ENCODE results near the gene TCF25.

The TCF25 gene

DNA sequence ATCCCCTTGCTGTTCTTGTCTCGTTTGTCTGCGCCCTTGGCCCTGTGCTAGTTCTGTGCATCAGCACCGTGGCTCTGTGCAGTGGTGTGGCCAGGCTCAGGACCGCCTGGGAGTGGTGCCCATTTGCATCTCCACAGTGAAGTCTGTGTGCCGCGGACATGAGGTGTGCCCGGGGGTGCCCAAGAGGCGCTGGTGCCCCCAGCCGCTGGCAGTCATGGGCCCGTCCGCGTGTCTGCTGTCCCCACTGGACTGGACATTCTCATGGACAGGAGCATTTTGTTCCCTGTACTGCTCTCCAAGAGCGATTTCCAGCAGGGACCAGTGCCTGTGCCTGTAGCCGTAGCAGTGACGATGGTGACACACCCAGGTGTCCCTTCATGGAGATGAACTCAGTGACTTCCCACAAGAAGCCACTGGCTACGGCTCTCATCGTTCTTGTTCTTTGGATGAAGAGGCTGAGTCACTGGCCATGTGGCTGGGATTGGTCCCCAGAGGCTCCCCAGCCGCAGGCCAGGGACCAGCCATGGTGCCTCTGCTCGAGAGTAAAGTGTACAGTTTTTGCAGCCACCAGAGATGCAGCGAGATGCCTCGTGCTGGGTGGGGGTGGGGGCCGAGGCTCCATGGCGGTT is 32.2 kb downstream of the TCF25 start:
- DNase-seq (ENCODE audit: insufficient read length) = no peak
- TF ChIP-seq POLR2A (IDR thresholded peaks at IDR 0.05; ENCODE audit: low read depth, low read length) (no peak), POLR2AphosphoS5 (IDR thresholded peaks at IDR 0.05; ENCODE audit: low read depth, low read length) (no peak)
- FAIRE-seq = no peak

DNA sequence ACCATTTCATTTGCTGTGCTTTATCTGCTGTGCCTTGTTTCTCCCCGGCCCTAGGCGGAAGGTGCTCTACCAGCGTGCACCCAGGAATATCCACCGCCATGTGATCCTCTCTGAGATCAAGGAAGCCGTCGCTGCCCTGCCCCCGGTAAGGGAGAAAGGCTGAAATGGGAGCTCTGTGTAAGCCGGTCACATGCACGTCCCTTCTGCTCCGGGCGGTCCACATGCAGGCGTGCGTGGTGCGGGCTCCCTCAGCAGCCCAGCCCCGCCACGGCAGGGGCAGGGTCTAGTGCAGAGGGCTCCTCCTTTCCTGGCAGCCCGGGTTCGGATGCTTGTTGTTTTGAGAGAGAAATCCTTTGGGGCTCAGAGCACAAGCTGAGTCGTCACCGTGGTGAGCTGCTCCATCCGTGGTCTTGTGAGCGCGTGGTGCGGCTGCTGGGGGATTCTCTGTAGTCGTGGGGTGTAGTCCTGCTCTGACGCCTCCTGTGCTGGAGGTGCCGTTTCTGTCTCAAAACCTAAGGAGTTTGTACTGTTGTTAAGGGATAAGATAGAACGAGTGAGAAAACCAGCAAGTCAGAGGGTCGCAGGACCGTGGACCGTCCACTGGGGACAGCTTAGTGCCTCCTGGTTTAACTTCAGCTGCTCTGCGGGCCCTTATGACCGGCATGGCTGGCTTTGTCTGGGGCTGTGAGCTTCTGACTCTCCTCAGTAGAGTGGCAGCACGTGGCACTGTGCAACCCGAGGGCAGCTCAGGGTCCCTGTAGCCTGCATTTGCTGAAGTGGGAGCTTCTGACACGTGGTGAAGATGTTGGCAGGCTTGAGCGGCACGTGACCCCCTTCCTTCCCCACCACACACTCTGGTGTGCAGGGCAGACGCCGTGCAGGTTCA is 33.0 kb downstream of the TCF25 start:
- no peak for TF ChIP-seq TAF1 (IDR thresholded peaks at IDR 0.05; ENCODE audit: borderline replicate concordance, low read depth, low read length)
- no peak for TF ChIP-seq POLR2AphosphoS5 (IDR thresholded peaks at IDR 0.05; ENCODE audit: low read depth, low read length)
- TF ChIP-seq POLR2A (IDR thresholded peaks at IDR 0.05; ENCODE audit: low read depth, low read length) = no peak
- DNase-seq (ENCODE audit: insufficient read length) (no peak), FAIRE-seq (no peak)

DNA sequence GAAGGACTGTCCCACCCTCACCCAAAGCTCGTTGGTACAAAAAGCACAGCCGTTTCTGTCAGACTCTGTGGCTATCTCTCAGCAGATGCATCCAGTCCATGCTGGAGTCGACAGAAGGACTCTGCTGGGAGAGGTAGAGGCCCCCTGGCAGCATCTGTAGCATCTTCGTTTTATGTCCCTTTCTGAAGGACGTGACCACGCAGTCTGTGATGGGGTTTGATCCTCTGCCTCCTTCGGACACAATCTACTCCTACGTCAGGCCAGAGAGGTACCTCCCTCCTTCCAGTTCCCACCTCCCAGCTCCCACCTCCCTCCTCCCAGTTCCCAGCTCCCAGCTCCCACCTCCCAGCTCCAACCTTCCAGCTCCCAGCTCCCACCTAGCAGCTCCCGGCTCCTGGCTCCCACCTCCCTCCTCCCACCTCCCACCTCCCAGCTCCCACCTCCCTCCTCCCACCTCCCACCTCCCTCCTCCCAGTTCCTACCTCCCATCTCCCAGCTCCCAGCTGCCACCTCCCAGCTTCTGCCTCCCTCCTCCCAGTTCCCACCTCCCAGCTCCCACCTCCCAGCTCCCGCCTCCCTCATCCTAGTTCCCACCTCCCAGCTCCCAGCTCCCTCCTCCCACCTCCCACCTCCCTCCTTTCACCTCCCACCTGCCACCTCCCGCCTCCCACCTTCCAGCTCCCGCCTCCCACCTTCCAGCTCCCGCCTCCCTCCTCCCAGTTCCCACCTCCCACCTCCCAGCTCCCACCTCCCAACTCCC is 33.8 kb downstream of the TCF25 start:
- FAIRE-seq = peak; percentile 38
- no peak for DNase-seq (ENCODE audit: insufficient read length)
- TF ChIP-seq TAF1 (IDR thresholded peaks at IDR 0.05; ENCODE audit: borderline replicate concordance, low read depth, low read length) (no peak), POLR2AphosphoS5 (IDR thresholded peaks at IDR 0.05; ENCODE audit: low read depth, low read length) (no peak), POLR2A (IDR thresholded peaks at IDR 0.05; ENCODE audit: low read depth, low read length) (no peak)

DNA sequence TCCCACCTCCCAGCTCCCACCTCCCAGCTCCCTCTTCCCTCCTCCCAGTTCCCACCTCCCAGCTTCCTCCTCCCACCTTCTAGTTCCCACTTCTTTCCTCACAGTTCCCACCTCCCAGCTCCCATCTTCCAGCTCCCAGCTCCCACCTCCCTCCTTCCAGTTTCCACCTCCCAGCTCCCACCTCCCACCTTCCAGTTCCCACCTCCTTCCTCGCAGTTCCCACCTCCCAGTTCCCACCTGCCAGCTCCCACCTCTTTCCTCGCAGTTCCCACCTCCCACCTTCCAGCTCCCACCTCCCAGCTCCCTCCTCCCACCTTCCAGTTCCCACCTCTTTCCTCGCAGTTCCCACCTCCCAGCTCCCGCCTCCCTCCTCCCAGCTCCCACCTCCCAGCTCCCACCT is 34.8 kb downstream of the TCF25 start:
- no peak for FAIRE-seq
- no peak for DNase-seq (ENCODE audit: insufficient read length)
- TF ChIP-seq TAF1 (IDR thresholded peaks at IDR 0.05; ENCODE audit: borderline replicate concordance, low read depth, low read length) (no peak), POLR2AphosphoS5 (IDR thresholded peaks at IDR 0.05; ENCODE audit: low read depth, low read length) (no peak)

DNA sequence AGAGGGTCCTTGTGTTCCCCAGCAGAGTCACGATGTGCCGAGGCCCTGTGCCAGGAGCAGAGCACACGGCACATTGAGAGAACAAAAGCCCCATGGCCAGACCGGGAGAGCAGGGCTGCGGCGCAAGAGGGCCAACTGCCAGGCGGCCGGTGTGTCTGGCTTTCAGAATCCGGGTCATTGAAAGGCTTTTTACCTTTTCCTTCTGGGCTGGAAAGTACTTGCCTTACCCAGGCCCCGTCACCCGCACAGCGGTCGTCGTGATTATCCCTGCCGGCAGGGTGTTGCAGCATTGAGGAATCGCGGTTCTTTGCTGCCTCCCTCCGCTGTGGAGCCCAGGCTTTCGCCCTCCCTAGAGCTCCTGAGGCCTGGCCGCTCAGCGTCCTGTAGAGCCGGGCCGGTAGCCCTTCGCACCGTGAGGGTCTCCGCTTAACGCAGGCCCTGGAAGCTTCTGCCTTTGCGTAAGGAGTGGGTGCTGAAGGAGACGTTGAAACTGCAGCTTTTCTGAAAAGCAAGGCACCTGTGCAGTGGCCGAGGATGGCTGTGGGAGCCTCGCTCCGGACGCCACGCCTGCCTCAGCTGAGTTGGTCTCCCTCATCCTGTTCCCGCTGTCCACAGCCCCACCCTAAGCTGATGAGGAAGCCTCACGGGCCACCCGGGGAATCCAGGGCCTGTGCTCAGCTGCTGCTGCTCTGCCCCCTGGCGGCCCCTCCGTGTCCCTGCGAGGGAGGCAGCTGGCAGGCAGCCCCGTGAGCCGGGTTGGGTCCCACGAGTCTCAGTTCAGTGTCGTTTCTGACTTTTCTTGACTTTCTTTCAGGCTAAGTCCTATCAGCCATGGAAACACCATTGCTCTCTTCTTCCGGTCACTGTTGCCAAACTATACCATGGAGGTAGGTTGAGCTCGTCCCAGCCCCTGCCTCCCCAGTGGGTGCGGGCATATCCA is 36.7 kb downstream of the TCF25 start:
- TF ChIP-seq POLR2A (IDR thresholded peaks at IDR 0.05; ENCODE audit: low read depth, low read length) = no peak; the same call in 1 of the 2 replicates
- peak; percentile 86 for FAIRE-seq
- DNase-seq (ENCODE audit: insufficient read length) = peak; percentile 85

DNA sequence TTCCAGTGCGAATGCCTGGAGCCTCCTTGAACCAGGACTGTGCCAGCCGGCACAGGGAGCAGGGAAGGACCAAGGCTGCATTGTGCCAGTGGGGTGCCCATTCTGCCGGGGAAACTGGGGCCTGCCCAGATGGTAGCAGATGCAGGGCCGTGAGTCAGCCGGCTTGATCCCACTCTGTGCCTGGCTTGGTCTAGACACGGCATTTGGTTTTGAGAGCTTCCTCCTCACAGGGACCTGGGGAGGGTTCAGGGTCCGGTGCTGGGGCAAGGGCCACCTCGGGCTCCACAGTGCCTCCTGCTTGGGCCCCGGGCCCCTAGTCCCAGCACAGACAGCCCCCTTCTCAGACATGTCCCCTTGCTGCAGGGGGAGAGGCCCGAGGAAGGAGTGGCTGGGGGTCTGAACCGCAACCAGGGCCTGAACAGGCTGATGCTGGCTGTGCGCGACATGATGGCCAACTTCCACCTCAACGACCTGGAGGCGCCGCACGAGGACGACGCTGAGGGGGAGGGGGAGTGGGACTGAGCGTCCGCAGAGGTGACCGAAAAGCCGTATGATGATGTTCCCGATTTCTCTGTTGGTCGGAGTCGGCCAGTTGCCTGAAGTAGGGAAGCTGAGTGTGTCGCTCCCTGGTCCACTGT is 37.4 kb downstream of the TCF25 start:
- no peak for TF ChIP-seq TAF1 (IDR thresholded peaks at IDR 0.05; ENCODE audit: borderline replicate concordance, low read depth, low read length)
- TF ChIP-seq POLR2AphosphoS5 (IDR thresholded peaks at IDR 0.05; ENCODE audit: low read depth, low read length) = no peak
- FAIRE-seq = no peak
- no peak for DNase-seq (ENCODE audit: insufficient read length)

DNA sequence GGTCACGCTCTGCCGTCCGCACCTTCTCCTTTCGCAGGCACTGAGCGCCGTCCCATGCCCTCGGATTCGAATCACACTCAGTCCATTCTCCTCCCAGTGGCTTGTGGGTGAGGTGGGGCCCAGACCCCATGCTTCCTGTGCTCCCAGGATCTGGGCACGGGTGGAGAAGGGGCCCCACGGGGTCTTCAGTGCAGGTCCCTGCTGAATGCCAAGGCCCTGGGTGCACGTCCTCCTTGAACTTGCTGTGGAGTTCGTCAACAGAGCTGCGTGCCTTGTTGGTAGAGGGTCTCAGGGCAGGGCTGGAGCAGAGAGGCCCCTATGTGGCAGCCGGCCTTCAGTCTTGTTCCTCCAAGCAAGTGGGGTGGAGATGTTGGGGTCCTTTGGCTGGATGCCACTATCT is 38.0 kb downstream of the TCF25 start:
- TF ChIP-seq POLR2AphosphoS5 (IDR thresholded peaks at IDR 0.05; ENCODE audit: low read depth, low read length) (no peak), TAF1 (IDR thresholded peaks at IDR 0.05; ENCODE audit: borderline replicate concordance, low read depth, low read length) (no peak), POLR2A (IDR thresholded peaks at IDR 0.05; ENCODE audit: low read depth, low read length) (no peak)
- DNase-seq (ENCODE audit: insufficient read length) (no peak), FAIRE-seq (no peak)

DNA sequence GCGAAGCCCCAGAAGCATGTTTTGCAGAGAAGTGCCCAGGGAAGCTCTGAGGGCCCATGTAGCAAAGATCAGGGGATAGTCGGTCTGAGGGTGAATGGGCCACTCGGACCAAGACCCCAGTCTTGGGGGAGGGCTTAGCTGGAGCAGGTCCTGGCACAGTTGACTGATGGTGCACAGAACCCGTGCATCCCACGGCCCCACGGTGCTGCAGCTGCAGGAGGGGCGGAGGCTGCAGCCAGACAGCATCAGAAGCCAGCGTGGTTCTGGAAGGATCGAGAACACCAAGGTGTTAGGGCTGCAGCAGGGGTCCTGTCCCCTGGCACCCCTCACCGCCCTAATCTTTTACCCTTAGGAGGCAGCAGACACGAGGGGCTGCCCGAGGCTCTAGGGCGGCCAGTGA is 38.8 kb downstream of the TCF25 start:
- no peak for FAIRE-seq
- no peak for TF ChIP-seq TAF1 (IDR thresholded peaks at IDR 0.05; ENCODE audit: borderline replicate concordance, low read depth, low read length)
- 0 out of 2 replicates have a peak, but pooled peaks have one; percentile 4 for TF ChIP-seq POLR2A (IDR thresholded peaks at IDR 0.05; ENCODE audit: low read depth, low read length)
- TF ChIP-seq POLR2AphosphoS5 (IDR thresholded peaks at IDR 0.05; ENCODE audit: low read depth, low read length) = no peak
- DNase-seq (ENCODE audit: insufficient read length) = no peak

DNA sequence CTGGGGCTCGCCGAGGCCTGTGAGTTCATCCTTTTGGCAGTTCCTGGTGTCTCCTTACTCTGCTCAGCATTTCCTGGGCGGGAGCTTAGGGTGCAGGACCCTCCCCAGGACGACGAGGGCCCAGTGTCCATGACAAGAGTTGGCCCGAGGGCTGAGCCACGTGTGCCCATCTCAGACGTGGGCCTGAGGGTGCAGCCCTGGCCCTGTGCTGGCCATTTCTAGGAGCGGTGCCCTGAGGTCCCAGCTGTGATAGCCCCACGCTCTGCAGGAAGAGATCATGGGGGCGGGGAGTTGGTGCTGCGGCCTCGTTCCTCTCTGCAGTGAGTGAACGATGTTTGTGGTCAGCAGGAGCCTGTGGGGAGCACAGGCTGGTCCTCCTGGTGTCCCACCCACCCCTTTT is 39.2 kb downstream of the TCF25 start:
- TF ChIP-seq POLR2A (IDR thresholded peaks at IDR 0.05; ENCODE audit: low read depth, low read length) = 0 out of 2 replicates have a peak, but pooled peaks have one; percentile 26
- TF ChIP-seq POLR2AphosphoS5 (IDR thresholded peaks at IDR 0.05; ENCODE audit: low read depth, low read length) = no peak
- TF ChIP-seq TAF1 (IDR thresholded peaks at IDR 0.05; ENCODE audit: borderline replicate concordance, low read depth, low read length) = no peak
- no peak for DNase-seq (ENCODE audit: insufficient read length)
- no peak for FAIRE-seq
